GM13976 (cell line): ENCODE data around the gene NME1.
A peak's percentile ranks its signal among the peaks of the same experiment; 100 is the strongest.
"Not testable (repeated sequence)": the region's sequence is repeated elsewhere in the genome, so short reads cannot be mapped to it uniquely, and the experiment has no call there.

Source experiments
- DNase-seq: peaks from one replicate; pipeline ENCODE4 v3.0.0; 2012; ENCODE audit warnings: low spot score
- CTCF ChIP-seq: IDR thresholded peaks from 2 replicates; pipeline ENCODE4 v1.5.1; 2012; ENCODE audit warnings: borderline replicate concordance, mild to moderate bottlenecking; ENCODE audit not compliant: insufficient read depth; ENCODE audit errors: extremely low read depth, missing control alignments, control extremely low read depth
- in situ Hi-C: fragments of 300-500 bp; cut with MboI; formaldehyde crosslinking; loops from one replicate; pipeline ENCODE4 v1.12.0; 2022; ENCODE audit warnings: low sequenced_read_pairs, mixed read lengths, inconsistent platforms; ENCODE audit not compliant: unreplicated experiment

The NME1 gene

GRCh38 chr17:51120357-51120738 is 33.0 kb upstream of the NME1 start:
- TF ChIP-seq CTCF: no peak
- in situ Hi-C loops: no loop called here
- no peak for DNase-seq

DNA sequence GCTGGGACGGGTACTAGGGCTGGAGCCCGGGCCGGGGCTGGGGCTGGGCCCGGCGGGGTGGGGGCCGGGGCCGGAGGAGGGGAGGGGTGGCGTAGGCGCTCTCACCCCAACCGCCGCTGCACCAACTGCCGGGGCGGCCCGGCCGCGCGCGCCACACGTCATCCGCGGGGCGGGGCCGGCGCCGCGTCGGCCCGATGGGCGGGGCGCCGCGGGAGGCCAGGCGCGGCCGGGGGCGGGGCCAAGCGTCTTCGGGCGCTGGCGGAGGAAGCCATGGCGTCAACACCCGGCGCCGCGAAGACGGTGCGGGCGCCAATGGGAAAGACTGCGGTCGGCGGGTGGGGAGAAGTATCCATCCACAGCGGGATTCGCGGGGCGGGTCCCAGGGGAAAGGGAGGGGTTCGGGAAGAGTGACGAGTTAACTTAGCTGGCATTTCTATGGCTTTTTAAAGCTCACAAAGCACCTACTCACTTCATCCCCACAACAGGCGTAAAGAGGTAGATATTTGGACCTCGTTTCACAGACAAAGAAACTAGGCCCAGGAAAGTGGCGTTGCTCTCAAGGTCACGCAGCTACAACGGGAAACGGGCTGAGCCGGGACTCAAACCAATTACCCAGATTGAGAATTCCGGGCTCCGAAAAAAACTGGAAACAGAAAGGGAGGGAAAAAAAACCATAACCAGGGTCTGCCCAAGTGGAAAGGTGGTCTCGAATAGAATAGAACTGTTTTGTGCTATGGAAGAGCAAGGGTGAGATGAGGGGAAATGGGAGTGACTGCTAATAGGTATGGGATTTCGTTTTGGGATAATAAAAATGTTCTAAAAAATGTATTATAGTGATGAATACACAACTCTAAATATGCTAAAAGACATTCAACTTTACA is 32.4 kb upstream of the NME1 start, which contains the start of gene SPAG9:
Gene SPAG9 (minus strand): TSS at position 130 of the 881 bp plus-strand sequence. CDS start 212 bp downstream, outside the sequence.
- in situ Hi-C loops: no loop called here
- peak; percentile 98 for DNase-seq
- no peak for TF ChIP-seq CTCF

DNA sequence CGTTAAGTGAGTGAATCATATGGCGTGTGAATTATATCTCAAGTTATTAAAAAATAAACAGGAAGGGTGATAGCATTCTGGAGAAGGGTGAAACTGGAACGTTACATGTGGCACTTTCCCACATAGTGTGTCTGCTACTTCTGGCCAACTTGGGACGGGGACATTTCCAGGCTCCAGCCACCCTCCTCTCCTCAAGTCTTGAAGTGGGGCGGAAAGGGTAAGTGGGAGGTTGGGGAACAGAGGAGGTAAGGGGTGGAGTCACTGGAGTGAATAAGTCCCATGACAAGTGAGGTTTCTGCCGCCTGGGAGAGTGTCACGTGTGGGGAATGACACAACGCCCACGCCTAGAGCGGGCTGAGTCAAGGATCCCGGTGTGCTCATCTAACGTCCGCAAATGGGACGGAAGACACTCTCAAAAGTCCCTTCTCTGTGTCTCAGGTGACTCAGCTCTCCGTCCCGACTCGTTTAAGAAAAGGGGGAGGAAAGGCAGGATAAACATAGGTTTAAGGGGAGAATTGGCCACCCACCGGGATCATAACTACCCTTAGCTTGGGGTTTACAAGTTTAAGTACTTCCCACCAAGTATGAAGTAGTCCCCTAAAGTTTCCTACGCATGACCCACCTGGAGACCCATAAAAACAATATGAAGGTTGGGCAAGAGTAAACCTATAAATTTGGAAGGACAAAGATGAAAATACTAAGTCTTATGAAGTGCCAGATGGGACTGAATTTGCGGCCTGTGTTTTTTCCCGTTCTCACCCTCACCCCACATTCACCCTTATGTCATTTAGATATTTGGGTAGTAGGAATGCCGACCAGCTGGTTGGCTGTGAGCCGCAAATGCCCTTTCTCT is 31.5 kb upstream of the NME1 start:
- TF ChIP-seq CTCF: no peak
- peak; percentile 74 for DNase-seq
- in situ Hi-C loops: no loop called here

DNA sequence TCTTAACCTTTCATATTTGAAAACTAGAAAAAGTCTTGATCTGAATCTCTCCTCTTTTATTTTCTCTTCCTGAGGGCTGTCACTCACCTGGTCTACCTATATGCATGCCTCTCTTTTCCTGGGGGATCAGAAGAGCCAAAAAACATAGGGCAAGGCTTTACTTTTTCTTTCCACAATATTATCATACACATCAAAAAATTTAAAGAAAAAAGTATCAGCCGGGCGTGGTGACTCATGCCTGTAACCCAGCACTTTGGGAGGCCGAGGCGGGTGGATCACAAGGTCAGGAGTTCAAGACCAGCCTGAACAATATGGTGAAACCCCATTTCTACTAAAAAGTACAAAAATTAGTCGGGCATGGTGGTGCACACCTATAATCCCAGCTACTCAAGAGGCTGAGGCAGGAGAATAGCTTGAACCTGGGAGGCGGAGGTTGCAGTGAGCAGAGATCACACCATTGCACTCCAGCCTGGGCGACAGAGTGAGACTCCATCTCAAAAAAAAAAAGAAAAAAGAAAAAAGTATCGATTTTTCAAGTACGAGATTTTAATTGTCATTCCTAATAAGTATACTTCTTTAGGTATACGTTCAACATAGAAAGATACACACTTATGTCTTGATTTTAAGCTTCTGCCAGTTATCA is 30.8 kb upstream of the NME1 start:
- DNase-seq, in situ Hi-C loops: not testable (repeated sequence)

- in situ Hi-C loops: no loop called here
- no peak for TF ChIP-seq CTCF
- DNase-seq: no peak
Observed at GRCh38 chr17:51124640-51125503, 28.5 kb upstream of the NME1 start.

GRCh38 chr17:51128076-51128475 is 25.3 kb upstream of the NME1 start:
- in situ Hi-C loops: no loop called here
- no peak for DNase-seq
- no peak for TF ChIP-seq CTCF
